Diencephalon (tissue), 1 donor: ENCODE measurements around the gene GUCA2A. TPM values are rescaled to one million over a fixed set of nuclear protein-coding genes. Genes with fewer than 3 reads are reported as not detected.

ENCODE experiments used
- total RNA-seq: library from RNA; depleted of rRNA; stranded (reverse); fragments of >200 nt; gene quantifications from one replicate; pipeline ENCODE4 v1.2.3, GENCODE V29; 2014

Gene GUCA2A, protein sequence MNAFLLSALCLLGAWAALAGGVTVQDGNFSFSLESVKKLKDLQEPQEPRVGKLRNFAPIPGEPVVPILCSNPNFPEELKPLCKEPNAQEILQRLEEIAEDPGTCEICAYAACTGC
- not detected for total RNA-seq

DNA sequence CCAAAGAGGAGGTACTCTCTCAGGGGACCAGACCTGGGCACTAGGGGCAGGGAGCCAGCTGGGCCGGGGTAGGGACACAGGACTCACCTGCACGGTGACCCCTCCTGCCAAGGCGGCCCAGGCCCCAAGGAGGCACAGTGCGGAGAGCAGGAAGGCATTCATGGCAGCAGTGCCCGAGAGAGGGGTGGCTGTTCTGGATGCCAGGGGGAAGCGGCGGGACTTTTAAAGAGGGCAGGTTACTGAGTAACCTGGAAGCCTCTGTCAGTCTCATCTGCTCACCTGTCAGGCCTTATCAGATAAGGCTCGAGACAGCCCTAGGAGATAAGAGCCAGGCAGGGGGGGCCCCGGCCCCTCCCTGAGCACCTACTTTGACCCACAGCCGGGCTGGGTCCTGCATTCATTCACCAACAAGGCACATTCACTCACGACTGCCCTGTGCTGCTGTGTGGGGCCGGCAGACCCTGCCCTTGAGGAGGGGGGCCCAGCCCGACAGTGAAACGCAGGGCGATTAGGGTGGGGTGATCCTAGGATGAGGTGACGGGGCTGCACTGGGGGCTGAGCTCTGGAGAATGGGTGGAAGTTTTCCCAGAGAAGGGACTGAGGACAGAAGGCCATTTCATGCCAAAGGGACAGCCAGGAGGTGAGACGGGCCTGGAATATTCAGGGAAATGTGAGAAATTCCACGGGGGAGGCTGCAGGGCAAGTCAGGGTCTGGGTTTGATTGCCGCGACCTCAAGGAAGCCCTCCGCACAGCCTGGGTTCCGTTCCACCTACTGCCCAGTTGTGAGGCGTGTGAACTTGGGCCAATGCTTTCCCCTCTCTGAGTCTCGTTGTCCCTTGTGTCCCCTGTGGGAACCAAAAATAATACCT is at the start of gene GUCA2A:
Gene GUCA2A (minus strand): TSS at position 195 of the 870 bp plus-strand sequence. CDS start 33 bp downstream, at position 162.

DNA sequence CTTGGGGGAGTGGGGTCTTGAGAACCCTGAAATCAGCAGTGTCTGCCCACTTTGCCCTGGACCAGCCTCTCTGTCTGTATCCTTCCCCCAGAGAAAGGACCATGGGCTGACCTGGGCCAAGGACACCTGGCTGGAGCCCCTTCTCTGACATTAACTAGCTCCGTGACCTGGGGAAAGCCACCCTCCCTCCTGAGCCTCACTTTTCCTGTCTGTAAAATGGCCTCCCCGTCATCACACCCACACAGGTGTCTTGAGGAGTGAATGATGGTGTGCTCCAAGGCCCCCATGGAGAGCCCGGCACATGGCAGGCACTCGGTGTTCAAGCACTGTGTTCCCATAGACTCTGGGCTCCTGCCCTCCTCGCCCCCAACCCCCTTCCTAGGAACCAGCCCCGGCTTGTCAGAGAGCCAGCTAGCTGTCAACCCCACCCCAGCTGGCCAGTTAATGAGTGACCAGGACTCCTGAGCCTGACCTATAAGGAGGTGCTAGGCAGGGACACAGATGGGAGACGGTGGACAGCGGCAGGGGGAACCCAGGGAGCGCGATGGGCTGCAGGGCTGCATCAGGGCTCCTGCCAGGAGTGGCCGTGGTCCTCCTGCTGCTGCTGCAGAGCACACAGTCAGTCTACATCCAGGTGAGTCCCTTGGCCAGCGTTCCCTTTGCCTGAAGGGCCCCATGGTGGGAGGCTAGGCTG is 11.5 kb downstream of the GUCA2A start, which contains the start of gene GUCA2B:
Gene GUCA2B (plus strand): TSS at position 504 of the 694 bp plus-strand sequence. CDS start 41 bp downstream, at position 545.

Other genes starting within 250 kb of the GUCA2A start
- gene HIVEP3, start 245.8 kb downstream of the GUCA2A start, total RNA-seq, result 9.7 TPM
- not detected for gene GUCA2B, start 11.3 kb downstream of the GUCA2A start, total RNA-seq
- gene FOXJ3, start 170.5 kb upstream of the GUCA2A start, total RNA-seq, result 65.5 TPM
- gene RIMKLA, start 216.0 kb upstream of the GUCA2A start, total RNA-seq, result 25.4 TPM